Kidney epithelial cell (primary cell): ENCODE results near the gene MAPKAP1. TPM values are rescaled to one million over a fixed set of nuclear protein-coding genes. Genes with fewer than 3 reads are reported as not detected.

Experiments
- DNase-seq: peaks from one replicate; pipeline ENCODE4 v3.0.0-alpha.2; 2010; ENCODE audit warnings: low read depth
- H3K27me3 ChIP-seq: 2 replicates; pipeline ENCODE4 v1.6.0; 2011; ENCODE audit warnings: low read length; ENCODE audit not compliant: control insufficient read depth, insufficient read depth
- H3K36me3 ChIP-seq: 2 replicates; pipeline ENCODE4 v1.5.1; 2011; ENCODE audit warnings: low read length; ENCODE audit not compliant: control insufficient read depth, insufficient read depth
- H3K4me3 ChIP-seq: 2 replicates; pipeline ENCODE4 v1.5.1; 2011; ENCODE audit warnings: low read depth, mild to moderate bottlenecking, control low read depth, low read length
- CTCF ChIP-seq: IDR thresholded peaks from 2 replicates; pipeline ENCODE4 v1.5.1; 2011; ENCODE audit warnings: mild to moderate bottlenecking, moderate library complexity, low read length, control low read depth, inconsistent platforms; ENCODE audit not compliant: insufficient read depth, poor library complexity, severe bottlenecking
- total RNA-seq: library from RNA; depleted of rRNA; stranded (reverse); fragments of >200 nt; gene quantifications from 2 replicates; pipeline ENCODE4 v1.2.3, GENCODE V29; 2015

The MAPKAP1 gene
- total RNA-seq, 1 donor from 2014 or later, result 101 TPM

DNA sequence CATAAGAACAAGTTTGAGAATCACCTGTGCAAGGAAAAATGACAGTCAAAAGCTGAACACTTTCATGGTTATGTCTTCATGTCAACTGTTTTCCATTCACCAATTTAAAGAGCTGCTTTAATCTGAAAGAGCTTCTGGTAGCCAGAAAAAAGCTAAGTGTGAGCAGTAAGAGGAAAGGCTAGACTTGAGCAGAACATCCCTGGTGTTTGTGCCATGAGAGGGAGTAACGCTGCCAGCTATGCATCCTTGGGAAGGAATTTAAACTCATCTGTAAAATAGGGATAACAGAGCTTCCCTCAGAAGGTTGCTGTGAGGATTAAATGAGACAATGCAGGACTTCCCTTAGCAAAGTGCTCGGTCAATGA lies 193.7 kb downstream of the MAPKAP1 start:
- no peak for TF ChIP-seq CTCF
- Histone ChIP-seq H3K27me3 (no peaks in the 10 kb centered on the region), H3K36me3 (no peaks in the 10 kb centered on the region), H3K4me3 (no peak overlapping the region)
- DNase-seq, result no peak

GRCh38 chr9:125511789-125512660 lies 195.0 kb downstream of the MAPKAP1 start:
- Histone ChIP-seq H3K4me3 (no peak overlapping the region), H3K36me3 (no peaks in the 10 kb centered on the region), H3K27me3 (no peaks in the 10 kb centered on the region)
- no peak for DNase-seq
- TF ChIP-seq CTCF, result no peak

- Histone ChIP-seq H3K36me3 (no peaks in the 10 kb centered on the region), H3K27me3 (no peaks in the 10 kb centered on the region), H3K4me3 (no peak overlapping the region)
- no peak for TF ChIP-seq CTCF
- no peak for DNase-seq
Measured at GRCh38 chr9:125510980-125511379, 196.0 kb downstream of the MAPKAP1 start.

DNA sequence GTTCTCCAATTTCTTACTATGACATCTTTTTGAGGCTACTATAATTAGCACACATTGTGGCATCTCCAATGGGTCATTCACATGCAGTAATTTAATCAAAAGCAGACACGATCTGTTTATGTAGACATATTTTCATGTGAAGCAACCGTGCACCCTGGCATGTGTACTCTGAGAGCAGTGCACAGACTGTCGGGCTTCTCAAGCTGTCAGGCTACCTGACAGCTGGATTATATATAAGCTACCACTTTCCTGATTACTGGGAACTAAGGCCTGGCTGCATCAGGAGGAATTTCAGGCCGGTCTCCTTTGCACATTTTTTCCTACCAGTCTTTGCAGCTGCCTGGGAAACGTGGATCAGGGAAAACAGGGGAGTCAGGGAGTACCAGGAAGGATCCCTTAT lies 197.5 kb downstream of the MAPKAP1 start:
- H3K4me3 ChIP-seq, result no peak overlapping the region
- no peaks in the 10 kb centered on the region for H3K36me3 ChIP-seq
- no peaks in the 10 kb centered on the region for H3K27me3 ChIP-seq
- no peak for TF ChIP-seq CTCF
- no peak for DNase-seq

GRCh38 chr9:125508249-125508648 lies 198.8 kb downstream of the MAPKAP1 start:
- Histone ChIP-seq H3K36me3 (no peaks in the 10 kb centered on the region), H3K27me3 (no peaks in the 10 kb centered on the region), H3K4me3 (no peak overlapping the region)
- no peak for DNase-seq
- TF ChIP-seq CTCF, result no peak

- Histone ChIP-seq H3K27me3 (no peaks in the 10 kb centered on the region), H3K4me3 (no peak overlapping the region), H3K36me3 (no peaks in the 10 kb centered on the region)
- DNase-seq, result no peak
- TF ChIP-seq CTCF, result no peak
Measured at GRCh38 chr9:125507226-125507625, 199.8 kb downstream of the MAPKAP1 start.
